Measurements from ENCODE around the gene TNFAIP8L3. TPM values are rescaled to one million over a fixed set of nuclear protein-coding genes. Genes with fewer than 3 reads are reported as not detected.

TNFAIP8L3 gene
- total RNA-seq, 1 experiment from 2014 or later: 0.20 TPM

DNA sequence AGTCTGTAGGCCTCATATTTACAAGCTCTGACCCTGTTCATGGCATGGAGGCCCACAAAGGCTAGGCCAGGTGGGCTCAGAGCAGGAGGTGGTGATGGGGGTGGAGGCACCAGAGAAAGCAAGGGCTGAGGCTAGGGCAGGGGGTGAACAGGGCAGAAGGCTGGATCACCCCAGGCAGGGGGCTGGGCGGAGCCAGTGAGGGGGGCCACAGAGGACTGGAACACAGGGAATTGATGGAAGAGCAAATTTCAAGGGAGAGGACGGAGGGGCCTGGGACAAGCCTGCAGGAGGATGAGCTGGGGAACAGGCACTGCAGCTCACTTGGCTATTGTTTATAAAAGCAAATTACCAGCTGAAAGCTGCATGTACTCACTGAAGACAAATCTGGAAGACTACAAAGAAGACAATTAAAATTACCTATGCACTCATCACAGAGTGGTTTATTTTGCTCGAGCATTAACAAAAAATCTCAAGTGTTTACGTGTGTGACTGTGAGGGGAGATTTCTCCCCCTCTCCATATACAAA, 11.0 kb downstream of the TNFAIP8L3 start:
- BruUV-seq (replicated peaks): no TSS peak
- POLR2A ChIA-PET (ENCODE audit: unreplicated experiment): no interaction called here

DNA sequence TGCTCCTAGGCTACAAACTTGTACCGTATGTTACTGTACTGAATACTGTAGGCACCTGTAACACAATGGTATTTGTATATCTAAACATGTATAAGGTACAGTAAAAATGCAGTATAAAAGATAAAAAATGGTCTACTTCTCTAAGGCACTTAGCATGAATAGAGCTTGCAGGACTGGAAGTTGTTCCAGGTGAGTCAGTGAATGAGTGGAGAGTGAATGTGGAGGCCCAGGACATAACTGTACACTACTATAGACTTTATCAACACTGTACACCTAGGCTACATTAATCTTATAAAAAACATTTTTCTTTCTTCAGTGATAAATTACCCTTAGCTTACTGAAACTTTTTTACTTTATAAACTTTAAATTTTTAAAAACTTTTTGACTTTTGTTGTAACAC, 12.5 kb downstream of the TNFAIP8L3 start:
- ChIA-PET CTCF (interaction anchor here (0.6 kb wide), 1 partner anchor 51 kb away, joined by 5 read pairs; no protein-coding TSS in a partner anchor), POLR2A (ENCODE audit: unreplicated experiment) (no interaction called here)
- H3K27me3 ChIP-seq (ENCODE audit: insufficient read depth, low read depth): no peaks in the 10 kb centered on the region
- H3K4me3 ChIP-seq: no peak overlapping the region
- H3K27ac ChIP-seq: no peak overlapping the region
- H4K20me1 ChIP-seq (ENCODE audit: insufficient read depth): no peaks in the 10 kb centered on the region
- H3K36me3 ChIP-seq (ENCODE audit: low read depth): no peaks in the 10 kb centered on the region
- H3K79me2 ChIP-seq (ENCODE audit: low read depth): no peaks in the 10 kb centered on the region
- H3K4me2 ChIP-seq: no peak overlapping the region
- H3K9me2 ChIP-seq (ENCODE audit: insufficient read depth): no peaks in the 10 kb centered on the region
- intact Hi-C loops (cut with micrococcal nuclease; ENCODE audit: unreplicated experiment): no loop called here
- DNase-seq: no peak
- no peaks in the 10 kb centered on the region for H3F3A ChIP-seq (ENCODE audit: insufficient read depth, low read depth)
- TF ChIP-seq, protein P1, sequence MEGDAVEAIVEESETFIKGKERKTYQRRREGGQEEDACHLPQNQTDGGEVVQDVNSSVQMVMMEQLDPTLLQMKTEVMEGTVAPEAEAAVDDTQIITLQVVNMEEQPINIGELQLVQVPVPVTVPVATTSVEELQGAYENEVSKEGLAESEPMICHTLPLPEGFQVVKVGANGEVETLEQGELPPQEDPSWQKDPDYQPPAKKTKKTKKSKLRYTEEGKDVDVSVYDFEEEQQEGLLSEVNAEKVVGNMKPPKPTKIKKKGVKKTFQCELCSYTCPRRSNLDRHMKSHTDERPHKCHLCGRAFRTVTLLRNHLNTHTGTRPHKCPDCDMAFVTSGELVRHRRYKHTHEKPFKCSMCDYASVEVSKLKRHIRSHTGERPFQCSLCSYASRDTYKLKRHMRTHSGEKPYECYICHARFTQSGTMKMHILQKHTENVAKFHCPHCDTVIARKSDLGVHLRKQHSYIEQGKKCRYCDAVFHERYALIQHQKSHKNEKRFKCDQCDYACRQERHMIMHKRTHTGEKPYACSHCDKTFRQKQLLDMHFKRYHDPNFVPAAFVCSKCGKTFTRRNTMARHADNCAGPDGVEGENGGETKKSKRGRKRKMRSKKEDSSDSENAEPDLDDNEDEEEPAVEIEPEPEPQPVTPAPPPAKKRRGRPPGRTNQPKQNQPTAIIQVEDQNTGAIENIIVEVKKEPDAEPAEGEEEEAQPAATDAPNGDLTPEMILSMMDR (conservative IDR thresholded peaks at IDR 0.05): no peak
- no peak for TF ChIP-seq EZH2 (IDR thresholded peaks at IDR 0.05; ENCODE audit: low read depth)
- no peaks in the 10 kb centered on the region for H3K9me3 ChIP-seq (ENCODE audit: insufficient read depth, low read depth)
- no peaks in the 10 kb centered on the region for H3K4me1 ChIP-seq (replicated peaks; ENCODE audit: insufficient read depth)
- BruUV-seq (replicated peaks): no TSS peak
- H2AFZ ChIP-seq: no peak overlapping the region

More for the DNA sequence above, 11.0 kb downstream of the TNFAIP8L3 start:
- no peak for TF ChIP-seq EZH2 (IDR thresholded peaks at IDR 0.05; ENCODE audit: low read depth)
- TF ChIP-seq, protein P1 (conservative IDR thresholded peaks at IDR 0.05): no peak
- Histone ChIP-seq H4K20me1 (ENCODE audit: insufficient read depth) (no peaks in the 10 kb centered on the region), H3K27ac (no peak overlapping the region), H3K9me3 (ENCODE audit: insufficient read depth, low read depth) (no peaks in the 10 kb centered on the region), H3K4me1 (replicated peaks; ENCODE audit: insufficient read depth) (no peaks in the 10 kb centered on the region), H3K4me2 (no peak overlapping the region), H2AFZ (no peak overlapping the region), H3K79me2 (ENCODE audit: low read depth) (no peaks in the 10 kb centered on the region), H3K4me3 (no peak overlapping the region), H3F3A (ENCODE audit: insufficient read depth, low read depth) (no peaks in the 10 kb centered on the region), H3K36me3 (ENCODE audit: low read depth) (no peaks in the 10 kb centered on the region), H3K27me3 (ENCODE audit: insufficient read depth, low read depth) (no peaks in the 10 kb centered on the region), H3K9me2 (ENCODE audit: insufficient read depth) (no peaks in the 10 kb centered on the region)
- intact Hi-C loops (cut with micrococcal nuclease; ENCODE audit: unreplicated experiment): no loop called here
- DNase-seq: no peak
- CTCF ChIA-PET: no interaction called here

DNA sequence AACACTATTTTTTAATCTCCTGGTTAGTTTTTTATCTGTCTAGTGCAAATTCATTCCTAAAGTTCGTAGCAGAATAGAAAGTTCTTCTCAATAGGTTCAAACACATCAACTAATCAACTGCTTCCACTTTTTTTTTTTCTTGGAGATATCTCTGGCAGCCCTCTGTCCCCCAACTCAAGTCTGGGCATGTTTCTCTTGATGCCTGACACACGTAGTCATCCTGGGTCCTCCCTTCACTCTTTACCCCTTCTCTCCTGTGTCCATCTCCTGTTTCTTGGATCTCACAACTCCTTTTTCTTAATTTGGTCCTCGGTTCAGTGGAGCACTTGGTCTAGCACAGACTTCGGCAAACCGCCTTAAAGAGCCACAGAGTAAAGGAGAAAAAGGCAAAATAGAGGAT, 14.4 kb downstream of the TNFAIP8L3 start:
- no peaks in the 10 kb centered on the region for H3K79me2 ChIP-seq (ENCODE audit: low read depth)
- CTCF ChIA-PET: no interaction called here

More for the DNA sequence above, 14.4 kb downstream of the TNFAIP8L3 start:
- H3K27ac ChIP-seq: no peak overlapping the region
- DNase-seq: no peak
- no peaks in the 10 kb centered on the region for H3F3A ChIP-seq (ENCODE audit: insufficient read depth, low read depth)
- no peaks in the 10 kb centered on the region for H3K4me1 ChIP-seq (replicated peaks; ENCODE audit: insufficient read depth)
- no peaks in the 10 kb centered on the region for H4K20me1 ChIP-seq (ENCODE audit: insufficient read depth)
- BruUV-seq (replicated peaks): no TSS peak
- no peaks in the 10 kb centered on the region for H3K27me3 ChIP-seq (ENCODE audit: insufficient read depth, low read depth)
- no peaks in the 10 kb centered on the region for H3K36me3 ChIP-seq (ENCODE audit: low read depth)
- no peaks in the 10 kb centered on the region for H3K9me3 ChIP-seq (ENCODE audit: insufficient read depth, low read depth)
- no peak overlapping the region for H3K4me3 ChIP-seq
- POLR2A ChIA-PET (ENCODE audit: unreplicated experiment): no interaction called here
- TF ChIP-seq EZH2 (IDR thresholded peaks at IDR 0.05; ENCODE audit: low read depth): no peak
- TF ChIP-seq, protein P1 (conservative IDR thresholded peaks at IDR 0.05): no peak
- H2AFZ ChIP-seq: no peak overlapping the region
- intact Hi-C loops (cut with micrococcal nuclease; ENCODE audit: unreplicated experiment): no loop called here
- H3K9me2 ChIP-seq (ENCODE audit: insufficient read depth): no peaks in the 10 kb centered on the region
- H3K4me2 ChIP-seq: no peak overlapping the region
